Effector memory CD8-positive, alpha-beta T cell (primary cell): ENCODE measurements around the gene PAQR8.

Source experiments
- ATAC-seq: fragments of 150-1000 bp; cut with Tn5 transposase; replicated peaks from 2 replicates; pipeline ENCODE4 v1.10.0; 2021; ENCODE audit warnings: mild to moderate bottlenecking, moderate library complexity
- DNase-seq, 3 experiments: peaks; one replicate each; pipeline ENCODE4 v3.0.0; 2021
- H3K27ac Mint-ChIP-seq, 2 donors: one replicate each; pipeline ENCODE4 v1.8.0; 2022; ENCODE audit warnings: mild to moderate bottlenecking in 2 of 2, mixed read lengths in 2 of 2, moderate library complexity in 2 of 2
- H3K27me3 Mint-ChIP-seq, 2 donors: one replicate each; pipeline ENCODE4 v1.8.0; 2022; ENCODE audit warnings: mixed read lengths in 2 of 2
- H3K36me3 Mint-ChIP-seq: one replicate; pipeline ENCODE4 v1.8.0; 2022; ENCODE audit warnings: mild to moderate bottlenecking, moderate library complexity, mixed read lengths; ENCODE audit not compliant: insufficient read depth
- H3K4me1 Mint-ChIP-seq, 2 donors: one replicate each; pipeline ENCODE4 v1.8.0; 2022; ENCODE audit warnings: low read depth in 2 of 2, mixed read lengths in 2 of 2
- H3K4me3 Mint-ChIP-seq, 2 donors: one replicate each; pipeline ENCODE4 v1.8.0; 2022; ENCODE audit warnings: mild to moderate bottlenecking in 2 of 2, mixed read lengths in 2 of 2, moderate library complexity in 2 of 2
- H3K9me3 Mint-ChIP-seq, 2 donors: one replicate each; pipeline ENCODE4 v1.8.0; 2022; ENCODE audit warnings: mixed read lengths in 2 of 2

The PAQR8 gene

GRCh38 chr6:52392944-52393343 lies 31.0 kb downstream of the PAQR8 start:
- H3K36me3 Mint-ChIP-seq, result peaks cover 20% of the 10 kb centered on the region
- peak overlapping the region; percentile 89 to 96 for H3K27ac Mint-ChIP-seq
- H3K4me3 Mint-ChIP-seq, result no peak overlapping the region
- DNase-seq (no peak), ATAC-seq (no peak)
- H3K9me3 Mint-ChIP-seq, result peaks cover 4 to 18% of the 10 kb centered on the region in 2 donors
- no peaks in the 10 kb centered on the region for H3K27me3 Mint-ChIP-seq
- H3K4me1 Mint-ChIP-seq, result peaks cover 66 to 83% of the 10 kb centered on the region in 2 donors

DNA sequence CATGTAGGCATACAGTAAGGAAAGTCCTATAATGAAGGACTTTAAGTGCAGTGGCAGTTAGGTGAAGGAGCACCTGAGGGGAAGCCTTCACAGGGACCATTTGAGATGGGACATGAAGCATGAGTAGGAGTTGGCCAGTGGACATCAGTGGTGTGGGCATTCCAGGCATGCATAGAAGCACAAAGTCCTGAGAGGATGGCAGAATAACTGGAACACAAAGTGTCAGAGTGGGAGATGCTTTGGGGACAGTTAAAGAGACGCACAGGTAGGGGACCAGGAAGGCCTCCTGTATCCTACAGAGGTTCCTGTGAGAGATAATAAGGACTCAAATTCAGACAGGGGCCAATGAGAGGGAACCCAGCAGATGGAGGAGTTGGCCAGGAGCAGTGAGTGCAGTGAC lies 31.8 kb downstream of the PAQR8 start:
- no peak for ATAC-seq
- peaks cover 74 to 87% of the 10 kb centered on the region in 2 donors for H3K4me1 Mint-ChIP-seq

GRCh38 chr6:52394251-52394666 lies 32.3 kb downstream of the PAQR8 start:
- Mint-ChIP-seq H3K36me3 (peaks cover 26% of the 10 kb centered on the region), H3K4me1 (peaks cover 76 to 87% of the 10 kb centered on the region in 2 donors), H3K9me3 (peaks cover 4 to 18% of the 10 kb centered on the region in 2 donors), H3K4me3 (peak overlapping the region; percentile 51 to 56), H3K27me3 (no peaks in the 10 kb centered on the region), H3K27ac (peak overlapping the region; percentile 89 to 96)
- ATAC-seq (peak; percentile 27), DNase-seq (no peak)

More for the DNA sequence above, 31.8 kb downstream of the PAQR8 start:
- Mint-ChIP-seq H3K36me3 (peaks cover 28% of the 10 kb centered on the region), H3K27me3 (no peaks in the 10 kb centered on the region), H3K9me3 (peaks cover 4 to 18% of the 10 kb centered on the region in 2 donors), H3K4me3 (peak overlapping the region; percentile 51 to 56), H3K27ac (peak overlapping the region; percentile 89 to 96)
- DNase-seq, result no peak

- Mint-ChIP-seq H3K4me1 (peaks cover 69 to 83% of the 10 kb centered on the region in 2 donors), H3K27ac (peak overlapping the region; percentile 92 to 96), H3K9me3 (peaks cover 4 to 18% of the 10 kb centered on the region in 2 donors), H3K27me3 (no peaks in the 10 kb centered on the region), H3K36me3 (peaks cover 15% of the 10 kb centered on the region), H3K4me3 (peak overlapping the region in 1 of 2 donors; percentile 72)
- ATAC-seq, result no peak
- DNase-seq, result no peak
Measured at GRCh38 chr6:52395969-52396368, 34.0 kb downstream of the PAQR8 start.

DNA sequence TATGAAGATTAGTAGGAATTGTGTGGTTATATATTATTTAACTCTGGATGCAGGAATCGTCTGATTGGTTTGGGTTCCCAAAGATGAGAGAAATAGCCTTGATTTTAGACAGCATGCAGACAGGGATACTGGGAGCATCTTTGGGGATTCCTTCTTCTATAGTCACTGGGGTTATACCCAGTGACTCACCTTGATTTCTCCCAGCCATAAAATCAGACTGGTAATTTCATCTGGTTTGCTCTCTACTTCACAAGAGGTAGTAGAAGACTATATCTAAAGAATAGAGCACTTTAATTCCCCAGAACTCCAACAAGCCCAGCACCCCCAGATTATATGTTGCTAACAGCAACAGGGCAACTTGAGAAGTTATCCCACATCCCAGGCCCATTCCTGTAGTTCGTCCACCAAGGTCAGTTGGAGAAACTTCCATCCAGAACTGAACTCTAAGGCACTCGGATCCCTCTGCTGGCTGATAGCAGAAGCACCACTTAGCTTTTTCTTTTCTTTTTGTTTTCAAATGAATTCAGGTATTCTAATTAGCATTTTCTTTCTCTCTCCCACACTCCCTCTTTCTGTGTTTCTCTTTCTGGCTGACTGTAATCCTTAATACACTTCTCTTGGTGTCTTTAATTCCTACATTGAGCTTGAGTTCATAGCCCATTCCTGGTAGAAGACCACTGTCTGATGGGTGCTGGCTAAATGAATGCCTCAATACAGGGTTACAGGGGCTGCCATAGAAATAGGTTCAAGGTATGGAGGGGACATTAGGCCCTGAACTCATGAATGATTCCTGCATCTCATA lies 37.8 kb downstream of the PAQR8 start:
- ATAC-seq (peak; percentile 32), DNase-seq (peak in 2 of 3 experiments; percentile 21 to 49)
- H3K27me3 Mint-ChIP-seq, result no peaks in the 10 kb centered on the region
- peaks cover 45 to 56% of the 10 kb centered on the region in 2 donors for H3K4me1 Mint-ChIP-seq
- peaks cover 4 to 18% of the 10 kb centered on the region in 2 donors for H3K9me3 Mint-ChIP-seq
- peaks cover 24% of the 10 kb centered on the region for H3K36me3 Mint-ChIP-seq
- H3K4me3 Mint-ChIP-seq, result peak overlapping the region; percentile 56 to 72
- peak overlapping the region; percentile 92 to 96 for H3K27ac Mint-ChIP-seq

GRCh38 chr6:52400313-52401041 lies 38.5 kb downstream of the PAQR8 start:
- peak overlapping the region; percentile 92 to 96 for H3K27ac Mint-ChIP-seq

DNA sequence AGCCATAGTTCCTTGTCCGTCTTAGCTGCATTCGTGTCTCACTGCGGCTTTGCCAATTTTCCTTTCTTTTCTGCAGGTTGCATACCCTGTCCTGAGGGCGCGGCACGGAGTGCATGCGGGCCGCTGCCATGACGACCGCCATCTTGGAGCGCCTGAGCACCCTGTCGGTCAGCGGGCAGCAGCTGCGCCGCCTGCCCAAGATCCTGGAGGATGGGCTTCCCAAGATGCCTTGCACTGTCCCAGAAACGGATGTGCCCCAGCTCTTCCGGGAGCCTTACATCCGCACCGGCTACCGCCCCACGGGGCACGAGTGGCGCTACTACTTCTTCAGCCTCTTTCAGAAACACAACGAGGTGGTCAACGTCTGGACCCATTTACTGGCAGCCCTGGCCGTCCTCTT lies 41.1 kb downstream of the PAQR8 start:
- no peaks in the 10 kb centered on the region for H3K9me3 Mint-ChIP-seq
- H3K4me1 Mint-ChIP-seq, result peaks cover 24 to 29% of the 10 kb centered on the region in 2 donors
- DNase-seq (no peak), ATAC-seq (no peak)
- peaks cover 15% of the 10 kb centered on the region for H3K36me3 Mint-ChIP-seq
- no peaks in the 10 kb centered on the region for H3K27me3 Mint-ChIP-seq
- H3K27ac Mint-ChIP-seq, result peak overlapping the region in 1 of 2 donors; percentile 5
- H3K4me3 Mint-ChIP-seq, result no peak overlapping the region

More at GRCh38 chr6:52400313-52401041, 38.5 kb downstream of the PAQR8 start:
- peaks cover 45 to 53% of the 10 kb centered on the region in 2 donors for H3K4me1 Mint-ChIP-seq
- no peak for ATAC-seq
- H3K27me3 Mint-ChIP-seq, result no peaks in the 10 kb centered on the region
- peaks cover 24% of the 10 kb centered on the region for H3K36me3 Mint-ChIP-seq
- peak overlapping the region in 1 of 2 donors; percentile 72 for H3K4me3 Mint-ChIP-seq
- peaks cover 4 to 18% of the 10 kb centered on the region in 2 donors for H3K9me3 Mint-ChIP-seq
- no peak for DNase-seq

- Mint-ChIP-seq H3K4me3 (no peak overlapping the region), H3K9me3 (no peaks in the 10 kb centered on the region), H3K27me3 (no peaks in the 10 kb centered on the region), H3K4me1 (peaks cover 20 to 26% of the 10 kb centered on the region in 2 donors), H3K36me3 (peaks cover 10% of the 10 kb centered on the region), H3K27ac (peak overlapping the region in 1 of 2 donors; percentile 5)
- ATAC-seq (no peak), DNase-seq (no peak)
Measured at GRCh38 chr6:52403627-52404026, 41.7 kb downstream of the PAQR8 start.

DNA sequence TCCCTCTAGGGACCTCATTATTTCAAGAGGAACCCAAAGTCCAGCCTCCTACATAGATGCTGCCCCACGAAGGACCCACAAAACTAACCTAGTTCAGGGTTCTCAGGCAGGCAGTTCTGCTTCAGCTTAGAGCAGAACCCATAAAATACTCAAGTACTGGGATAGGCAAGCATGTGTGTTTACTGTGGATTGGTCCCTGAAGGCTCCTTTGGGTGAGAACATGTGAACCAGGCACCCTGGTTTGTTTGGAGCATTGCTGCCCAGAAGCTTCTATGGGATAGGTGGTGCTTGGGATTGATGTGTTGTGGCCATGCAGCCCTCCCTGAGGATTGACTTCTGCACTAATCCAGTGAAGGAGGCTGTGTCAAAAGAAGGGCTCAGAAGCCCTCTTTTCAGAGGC lies 43.3 kb downstream of the PAQR8 start:
- Mint-ChIP-seq H3K9me3 (no peaks in the 10 kb centered on the region), H3K4me3 (no peak overlapping the region), H3K4me1 (peaks cover 7 to 14% of the 10 kb centered on the region in 2 donors), H3K27ac (no peak overlapping the region), H3K27me3 (no peaks in the 10 kb centered on the region), H3K36me3 (peaks cover 9% of the 10 kb centered on the region)
- DNase-seq (no peak), ATAC-seq (no peak)

GRCh38 chr6:52407467-52407866 lies 45.5 kb downstream of the PAQR8 start:
- H3K4me3 Mint-ChIP-seq, result no peak overlapping the region
- ATAC-seq, result peak; percentile 80
- H3K36me3 Mint-ChIP-seq, result peaks cover 9% of the 10 kb centered on the region
- H3K9me3 Mint-ChIP-seq, result no peaks in the 10 kb centered on the region
- H3K27ac Mint-ChIP-seq, result no peak overlapping the region
- peaks cover 5 to 9% of the 10 kb centered on the region in 2 donors for H3K4me1 Mint-ChIP-seq
- no peaks in the 10 kb centered on the region for H3K27me3 Mint-ChIP-seq
- no peak for DNase-seq

- peaks cover 2 to 5% of the 10 kb centered on the region in 2 donors for H3K4me1 Mint-ChIP-seq
- no peak for ATAC-seq
Measured at GRCh38 chr6:52409499-52409898, 47.5 kb downstream of the PAQR8 start.

GRCh38 chr6:52410979-52411378 lies 49.0 kb downstream of the PAQR8 start:
- ATAC-seq, result no peak
- Mint-ChIP-seq H3K9me3 (no peaks in the 10 kb centered on the region), H3K27me3 (no peaks in the 10 kb centered on the region), H3K4me1 (peaks cover 3 to 5% of the 10 kb centered on the region in 2 donors), H3K27ac (peak overlapping the region in 1 of 2 donors; percentile 52), H3K4me3 (no peak overlapping the region), H3K36me3 (no peaks in the 10 kb centered on the region)
- no peak for DNase-seq

More at GRCh38 chr6:52409499-52409898, 47.5 kb downstream of the PAQR8 start:
- no peaks in the 10 kb centered on the region for H3K27me3 Mint-ChIP-seq
- H3K27ac Mint-ChIP-seq, result no peak overlapping the region
- H3K4me3 Mint-ChIP-seq, result no peak overlapping the region
- no peak for DNase-seq
- H3K36me3 Mint-ChIP-seq, result no peaks in the 10 kb centered on the region
- H3K9me3 Mint-ChIP-seq, result no peaks in the 10 kb centered on the region

- H3K36me3 Mint-ChIP-seq, result no peaks in the 10 kb centered on the region
- no peak overlapping the region for H3K27ac Mint-ChIP-seq
- H3K4me3 Mint-ChIP-seq, result no peak overlapping the region
- no peak for DNase-seq
- no peaks in the 10 kb centered on the region for H3K9me3 Mint-ChIP-seq
- H3K4me1 Mint-ChIP-seq, result peaks cover 3 to 11% of the 10 kb centered on the region in 2 donors
- no peaks in the 10 kb centered on the region for H3K27me3 Mint-ChIP-seq
- no peak for ATAC-seq
Measured at GRCh38 chr6:52411911-52412310, 50.0 kb downstream of the PAQR8 start.
